Measurements from ENCODE around the gene CMTM3. TPM values are rescaled to one million over a fixed set of nuclear protein-coding genes. Genes with fewer than 3 reads are reported as not detected.

CMTM3 gene
- total RNA-seq, 1 experiment from 2014 or later: 4.3 TPM

DNA sequence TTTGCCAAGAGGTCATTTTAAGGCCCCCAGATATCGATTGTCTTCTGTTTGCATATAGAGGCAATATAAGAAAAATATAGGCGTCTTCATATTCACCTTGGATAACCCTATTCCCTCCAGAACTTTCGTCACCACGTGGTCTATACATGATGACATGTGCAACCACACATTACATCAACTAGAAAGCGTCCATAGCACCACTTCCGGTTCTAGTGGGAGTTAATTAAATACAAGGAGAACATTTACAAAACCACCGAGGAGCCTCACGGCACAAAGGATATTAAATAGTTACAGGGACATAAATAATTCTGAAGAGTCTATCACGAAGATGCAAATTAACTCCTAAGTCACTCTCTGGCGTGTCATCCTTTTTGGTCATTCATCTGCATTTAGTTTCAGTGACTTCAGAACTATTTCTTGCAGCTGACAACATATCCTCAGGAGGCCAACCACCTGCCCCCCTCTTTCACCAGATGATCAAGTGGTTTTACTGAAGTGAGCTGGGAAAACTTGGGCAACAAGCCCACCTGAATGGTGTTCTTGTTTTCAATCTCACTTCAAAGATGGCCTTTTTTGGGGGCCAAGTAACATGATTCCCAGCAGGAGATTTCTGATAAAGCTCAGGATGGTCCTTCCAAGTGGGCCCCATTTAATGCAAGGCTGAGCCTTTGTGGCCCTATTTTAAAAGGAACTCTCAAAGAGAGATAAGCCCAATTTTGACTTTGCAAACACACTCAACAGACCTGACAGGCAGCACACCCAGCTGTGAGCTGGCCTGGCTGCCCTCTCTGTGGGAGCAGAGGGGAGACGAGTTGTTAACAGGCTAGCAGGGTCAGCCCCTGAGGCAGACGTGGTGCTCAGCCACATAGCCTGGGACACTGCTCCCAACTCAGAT, 15.3 kb downstream of the CMTM3 start:
- Mint-ChIP-seq H3K27ac (ENCODE audit: low read depth, unreplicated experiment) (peak overlapping the region; percentile 31), H3K4me1 (ENCODE audit: insufficient read depth, unreplicated experiment) (peaks cover 32% of the 10 kb centered on the region), H3K36me3 (ENCODE audit: insufficient read depth, unreplicated experiment) (peaks cover 18% of the 10 kb centered on the region), H3K4me3 (ENCODE audit: unreplicated experiment) (no peak overlapping the region), H3K27me3 (ENCODE audit: insufficient read depth, unreplicated experiment) (no peaks in the 10 kb centered on the region), H3K9me3 (ENCODE audit: unreplicated experiment) (no peaks in the 10 kb centered on the region)
- POLR2A ChIA-PET: interaction anchor here (0.8 to 3.4 kb wide), 6 partner anchors 12 to 122 kb away, joined by 3 to 29 read pairs (median 10); no protein-coding TSS in a partner anchor
- BruUV-seq (replicated peaks): no TSS peak
- CTCF ChIA-PET: interaction anchor here (0.6 to 4.0 kb wide), 9 partner anchors 9 to 205 kb away, joined by 3 to 19 read pairs (median 4); partner anchors contain the start of gene DYNC1LI2
- peak; percentile 28 for DNase-seq (ENCODE audit: unreplicated experiment)
- TF ChIP-seq, protein P1, sequence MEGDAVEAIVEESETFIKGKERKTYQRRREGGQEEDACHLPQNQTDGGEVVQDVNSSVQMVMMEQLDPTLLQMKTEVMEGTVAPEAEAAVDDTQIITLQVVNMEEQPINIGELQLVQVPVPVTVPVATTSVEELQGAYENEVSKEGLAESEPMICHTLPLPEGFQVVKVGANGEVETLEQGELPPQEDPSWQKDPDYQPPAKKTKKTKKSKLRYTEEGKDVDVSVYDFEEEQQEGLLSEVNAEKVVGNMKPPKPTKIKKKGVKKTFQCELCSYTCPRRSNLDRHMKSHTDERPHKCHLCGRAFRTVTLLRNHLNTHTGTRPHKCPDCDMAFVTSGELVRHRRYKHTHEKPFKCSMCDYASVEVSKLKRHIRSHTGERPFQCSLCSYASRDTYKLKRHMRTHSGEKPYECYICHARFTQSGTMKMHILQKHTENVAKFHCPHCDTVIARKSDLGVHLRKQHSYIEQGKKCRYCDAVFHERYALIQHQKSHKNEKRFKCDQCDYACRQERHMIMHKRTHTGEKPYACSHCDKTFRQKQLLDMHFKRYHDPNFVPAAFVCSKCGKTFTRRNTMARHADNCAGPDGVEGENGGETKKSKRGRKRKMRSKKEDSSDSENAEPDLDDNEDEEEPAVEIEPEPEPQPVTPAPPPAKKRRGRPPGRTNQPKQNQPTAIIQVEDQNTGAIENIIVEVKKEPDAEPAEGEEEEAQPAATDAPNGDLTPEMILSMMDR (IDR thresholded peaks at IDR 0.05; ENCODE audit: unreplicated experiment): no peak
- intact Hi-C loops (cut with micrococcal nuclease): no loop called here

DNA sequence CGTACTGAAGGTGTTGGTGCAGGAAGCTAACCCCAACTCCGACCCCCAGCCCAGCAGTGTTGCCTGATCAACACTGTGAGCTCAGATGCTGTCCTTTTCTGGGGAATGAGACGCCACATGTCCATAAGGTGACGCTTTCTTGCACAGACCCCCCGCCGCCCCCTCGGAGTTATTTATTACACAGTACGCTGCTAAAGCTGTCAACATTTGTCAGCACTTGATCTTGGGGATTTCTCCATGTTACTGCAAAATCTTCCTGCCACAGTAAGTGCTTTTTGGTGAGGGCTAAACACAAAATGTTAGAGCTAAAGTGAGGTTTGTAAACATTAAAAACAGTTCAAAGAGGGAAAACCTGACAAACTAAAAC, 15.9 kb downstream of the CMTM3 start:
- Mint-ChIP-seq H3K9me3 (ENCODE audit: unreplicated experiment) (no peaks in the 10 kb centered on the region), H3K4me3 (ENCODE audit: unreplicated experiment) (no peak overlapping the region), H3K4me1 (ENCODE audit: insufficient read depth, unreplicated experiment) (peaks cover 32% of the 10 kb centered on the region), H3K27ac (ENCODE audit: low read depth, unreplicated experiment) (no peak overlapping the region), H3K36me3 (ENCODE audit: insufficient read depth, unreplicated experiment) (peaks cover 18% of the 10 kb centered on the region), H3K27me3 (ENCODE audit: insufficient read depth, unreplicated experiment) (no peaks in the 10 kb centered on the region)
- TF ChIP-seq, protein P1 (IDR thresholded peaks at IDR 0.05; ENCODE audit: unreplicated experiment): no peak
- DNase-seq (ENCODE audit: unreplicated experiment): no peak
- POLR2A ChIA-PET: interaction anchor here (0.8 to 3.3 kb wide), 2 partner anchors 15 to 19 kb away, joined by 3 to 18 read pairs; no protein-coding TSS in a partner anchor
- intact Hi-C loops (cut with micrococcal nuclease): no loop called here
- CTCF ChIA-PET: interaction anchor here (0.6 to 4.0 kb wide), 7 partner anchors 10 to 206 kb away, joined by 3 to 19 read pairs (median 6); partner anchors contain the start of gene DYNC1LI2
- BruUV-seq (replicated peaks): no TSS peak

DNA sequence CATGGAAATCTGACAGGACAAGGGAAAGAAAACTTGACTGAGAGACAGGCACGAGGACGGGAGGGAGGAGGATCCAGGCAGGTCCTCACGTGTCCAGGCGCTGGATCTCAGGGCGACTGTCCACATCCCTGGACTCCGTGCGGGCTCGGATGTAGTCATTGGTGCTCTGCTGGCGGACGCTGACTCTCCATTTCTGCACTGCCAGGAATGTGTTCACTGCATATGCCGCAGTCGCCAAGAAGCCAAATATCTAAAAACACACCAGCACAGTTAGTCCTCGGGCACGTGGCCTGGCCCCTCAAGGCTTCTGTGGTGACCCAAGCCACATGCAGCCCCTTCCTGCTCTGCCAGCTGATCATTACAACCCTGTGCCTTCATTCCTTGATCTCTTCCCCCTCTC, 17.5 kb downstream of the CMTM3 start:
- no peak overlapping the region for H3K27ac Mint-ChIP-seq (ENCODE audit: low read depth, unreplicated experiment)
- DNase-seq (ENCODE audit: unreplicated experiment): no peak
- intact Hi-C loops (cut with micrococcal nuclease): no loop called here
- BruUV-seq (replicated peaks): no TSS peak
- POLR2A ChIA-PET: no interaction called here
- TF ChIP-seq, protein P1 (IDR thresholded peaks at IDR 0.05; ENCODE audit: unreplicated experiment): no peak
- H3K36me3 Mint-ChIP-seq (ENCODE audit: insufficient read depth, unreplicated experiment): peaks cover 18% of the 10 kb centered on the region
- H3K27me3 Mint-ChIP-seq (ENCODE audit: insufficient read depth, unreplicated experiment): no peaks in the 10 kb centered on the region
- CTCF ChIA-PET: interaction anchor here (0.8 kb wide), 1 partner anchor 268 kb away, joined by 3 read pairs; no protein-coding TSS in a partner anchor
- H3K4me1 Mint-ChIP-seq (ENCODE audit: insufficient read depth, unreplicated experiment): peaks cover 29% of the 10 kb centered on the region
- no peak overlapping the region for H3K4me3 Mint-ChIP-seq (ENCODE audit: unreplicated experiment)
- no peaks in the 10 kb centered on the region for H3K9me3 Mint-ChIP-seq (ENCODE audit: unreplicated experiment)

DNA sequence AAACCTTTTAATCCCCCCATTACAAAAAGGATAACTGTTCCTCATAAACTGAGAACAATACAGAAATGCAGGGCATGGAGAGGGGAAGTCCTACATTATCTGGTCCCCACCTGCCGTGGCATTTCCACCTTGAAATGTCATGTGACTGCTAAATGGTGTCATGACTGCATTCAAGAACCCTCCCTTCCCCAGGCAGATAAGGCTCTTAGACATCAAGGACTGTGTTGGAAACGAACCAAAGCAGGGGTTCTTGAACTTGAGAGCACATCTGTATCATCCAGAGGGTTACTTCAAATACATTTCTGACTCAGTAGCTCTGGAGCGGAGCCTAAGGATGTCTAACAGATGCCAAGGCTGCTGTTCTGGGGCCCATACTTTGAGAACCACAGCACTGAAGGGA, 18.4 kb downstream of the CMTM3 start:
- DNase-seq (ENCODE audit: unreplicated experiment): no peak
- Mint-ChIP-seq H3K4me1 (ENCODE audit: insufficient read depth, unreplicated experiment) (peaks cover 20% of the 10 kb centered on the region), H3K36me3 (ENCODE audit: insufficient read depth, unreplicated experiment) (peaks cover 18% of the 10 kb centered on the region), H3K27me3 (ENCODE audit: insufficient read depth, unreplicated experiment) (no peaks in the 10 kb centered on the region), H3K4me3 (ENCODE audit: unreplicated experiment) (no peak overlapping the region), H3K9me3 (ENCODE audit: unreplicated experiment) (no peaks in the 10 kb centered on the region), H3K27ac (ENCODE audit: low read depth, unreplicated experiment) (no peak overlapping the region)
- TF ChIP-seq, protein P1 (IDR thresholded peaks at IDR 0.05; ENCODE audit: unreplicated experiment): no peak
- no TSS peak for BruUV-seq (replicated peaks)
- ChIA-PET POLR2A (no interaction called here), CTCF (interaction anchor here (0.7 kb wide), 1 partner anchor 105 kb away, joined by 3 read pairs; no protein-coding TSS in a partner anchor)
- intact Hi-C loops (cut with micrococcal nuclease): no loop called here
